Omental fat pad (tissue), 4 donors: Measurements from ENCODE around the gene AGPAT2. TPM values are rescaled to one million over a fixed set of nuclear protein-coding genes. Genes with fewer than 3 reads are reported as not detected.

ENCODE experiments used
- ATAC-seq: fragments of 150-250 bp; one replicate; pipeline ENCODE4 v1.9.1; 2016; ENCODE audit warnings: mild to moderate bottlenecking, moderate library complexity; ENCODE audit not compliant: low FRiP score
- DNase-seq: peaks from one replicate; pipeline ENCODE4 v3.0.0-alpha.2; 2019; ENCODE audit warnings: low spot score
- total RNA-seq, 4 donors: library from RNA; depleted of rRNA; stranded (reverse); fragments of >200 nt; gene quantifications; one replicate each; pipeline ENCODE4 v1.1.0, GENCODE V29; 2016
- TF ChIP-seq, protein P1 (sequence below), 3 donors: fragments of 450-650 bp; IDR thresholded peaks; one replicate each; pipeline ENCODE4 v1.5.1; 2016 to 2017; ENCODE audit warnings: antibody characterized with exemption in 3 of 3, mild to moderate bottlenecking in 3 of 3, moderate library complexity in 2 of 3

Gene AGPAT2
- total RNA-seq, 4 donors from 2014 or later: 391 to 854 (median 473) TPM

DNA sequence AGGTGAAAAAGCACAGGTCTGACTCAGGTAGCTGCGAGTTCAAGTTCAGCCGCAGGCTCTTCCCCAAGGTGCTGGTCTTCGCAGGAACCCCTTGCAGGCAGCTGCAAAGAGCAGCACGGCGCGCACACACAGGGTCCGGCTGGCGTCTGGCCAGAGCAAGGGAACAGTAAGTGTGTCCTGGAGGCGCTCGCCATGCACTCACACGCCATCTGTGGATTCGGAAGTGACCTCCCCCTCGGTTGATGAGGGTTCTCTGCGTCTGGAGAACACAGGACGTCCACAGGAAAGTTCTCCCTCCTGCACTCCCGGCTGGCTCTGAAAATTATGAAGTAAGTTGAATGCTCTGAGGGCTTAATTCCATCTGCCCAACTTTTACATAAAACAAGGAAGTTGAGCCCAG is 38.5 kb downstream of the AGPAT2 start:
- TF ChIP-seq, protein P1, sequence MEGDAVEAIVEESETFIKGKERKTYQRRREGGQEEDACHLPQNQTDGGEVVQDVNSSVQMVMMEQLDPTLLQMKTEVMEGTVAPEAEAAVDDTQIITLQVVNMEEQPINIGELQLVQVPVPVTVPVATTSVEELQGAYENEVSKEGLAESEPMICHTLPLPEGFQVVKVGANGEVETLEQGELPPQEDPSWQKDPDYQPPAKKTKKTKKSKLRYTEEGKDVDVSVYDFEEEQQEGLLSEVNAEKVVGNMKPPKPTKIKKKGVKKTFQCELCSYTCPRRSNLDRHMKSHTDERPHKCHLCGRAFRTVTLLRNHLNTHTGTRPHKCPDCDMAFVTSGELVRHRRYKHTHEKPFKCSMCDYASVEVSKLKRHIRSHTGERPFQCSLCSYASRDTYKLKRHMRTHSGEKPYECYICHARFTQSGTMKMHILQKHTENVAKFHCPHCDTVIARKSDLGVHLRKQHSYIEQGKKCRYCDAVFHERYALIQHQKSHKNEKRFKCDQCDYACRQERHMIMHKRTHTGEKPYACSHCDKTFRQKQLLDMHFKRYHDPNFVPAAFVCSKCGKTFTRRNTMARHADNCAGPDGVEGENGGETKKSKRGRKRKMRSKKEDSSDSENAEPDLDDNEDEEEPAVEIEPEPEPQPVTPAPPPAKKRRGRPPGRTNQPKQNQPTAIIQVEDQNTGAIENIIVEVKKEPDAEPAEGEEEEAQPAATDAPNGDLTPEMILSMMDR (IDR thresholded peaks at IDR 0.05): no peak
- DNase-seq: no peak
- no peak for ATAC-seq

DNA sequence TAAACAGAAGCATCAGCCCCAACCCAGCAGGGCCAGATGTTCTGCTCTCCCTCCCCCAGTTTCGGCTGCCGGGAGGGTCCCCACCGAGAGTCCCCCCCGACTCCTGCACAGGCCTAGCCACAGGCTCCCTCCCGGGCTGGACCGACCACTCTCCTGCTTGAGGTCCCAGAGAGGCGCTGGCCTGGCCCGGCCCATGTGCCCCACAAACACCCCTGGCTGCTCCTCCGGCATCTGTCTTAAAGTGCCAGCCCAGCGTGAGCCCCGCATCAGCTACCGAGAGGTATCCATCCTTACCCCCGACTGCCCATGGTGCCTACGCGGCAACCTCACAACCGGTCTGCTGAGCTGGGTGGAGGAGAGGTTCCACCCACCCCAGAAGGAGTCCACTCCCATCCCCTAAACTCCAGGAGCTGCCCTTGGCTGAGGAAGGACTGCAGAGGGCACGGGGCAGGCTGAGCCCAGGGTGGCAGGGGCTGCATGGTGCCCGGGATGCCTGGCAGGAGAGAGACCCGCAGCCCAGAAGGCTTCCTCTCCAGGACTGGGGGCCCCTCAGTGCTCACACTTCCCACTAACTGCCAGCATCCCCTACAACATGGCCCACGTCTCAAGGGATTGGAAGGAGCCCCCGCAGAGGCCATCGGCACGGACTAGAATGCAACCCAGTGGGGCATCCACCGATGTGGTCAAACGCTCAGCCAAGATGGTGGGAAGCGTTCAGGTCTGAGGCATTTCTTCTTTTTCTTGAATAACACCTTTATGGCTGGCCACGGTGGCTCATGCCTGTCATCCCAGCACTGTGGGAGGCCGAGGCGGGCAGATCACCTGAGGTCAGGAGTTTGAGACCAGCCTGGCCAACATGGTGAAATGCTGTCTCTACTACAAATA is 40.2 kb downstream of the AGPAT2 start:
- ATAC-seq: no peak
- TF ChIP-seq, protein P1 (IDR thresholded peaks at IDR 0.05): no peak
- DNase-seq: no peak

DNA sequence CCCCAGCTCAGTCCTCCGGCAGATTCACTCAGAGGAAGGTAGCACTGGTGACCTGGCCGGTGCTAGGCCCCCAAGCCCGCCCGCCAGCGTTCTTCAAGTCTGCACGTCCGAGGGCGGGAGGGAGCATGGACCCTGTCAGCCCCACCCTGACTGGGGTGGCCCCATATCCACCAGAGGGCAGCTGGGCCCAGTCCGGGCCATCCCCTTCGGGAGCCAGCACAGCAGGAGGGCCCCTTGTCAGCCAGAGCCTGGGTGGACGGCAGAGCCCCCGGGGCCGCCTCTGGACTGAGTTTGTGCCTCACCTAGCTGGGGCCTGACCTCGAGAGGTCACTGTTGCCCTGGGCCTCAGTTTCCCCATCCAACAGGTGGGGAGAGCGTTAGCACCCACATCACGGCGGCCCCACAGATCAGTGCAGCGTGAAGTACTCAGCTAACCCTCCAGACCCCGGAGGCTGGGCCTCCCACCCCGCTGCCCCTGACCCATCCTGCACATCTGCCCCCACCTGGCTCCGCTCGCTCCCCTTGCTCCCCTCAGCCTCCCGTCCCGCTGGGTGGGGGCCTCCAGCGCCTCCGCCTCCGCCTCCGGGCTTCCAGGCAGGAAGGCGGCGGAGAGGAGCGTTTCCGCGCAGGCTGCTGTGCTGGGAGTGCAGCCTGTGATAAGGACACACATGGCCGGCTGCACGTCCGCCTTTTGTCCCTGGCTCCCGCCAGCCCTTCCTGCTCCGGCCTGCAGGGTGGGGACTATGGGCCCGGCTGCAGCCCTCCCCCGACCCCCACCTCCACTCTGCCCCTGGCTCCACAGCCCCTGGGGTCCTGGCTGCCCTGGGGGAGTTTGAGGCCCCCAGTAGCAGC is 41.1 kb downstream of the AGPAT2 start:
- DNase-seq (no peak), ATAC-seq (peak; percentile 33)
- TF ChIP-seq, protein P1 (IDR thresholded peaks at IDR 0.05): no peak

- ATAC-seq: no peak
- TF ChIP-seq, protein P1 (IDR thresholded peaks at IDR 0.05): no peak
- DNase-seq: no peak
Measured at GRCh38 chr9:136645352-136645902, 41.8 kb downstream of the AGPAT2 start.

DNA sequence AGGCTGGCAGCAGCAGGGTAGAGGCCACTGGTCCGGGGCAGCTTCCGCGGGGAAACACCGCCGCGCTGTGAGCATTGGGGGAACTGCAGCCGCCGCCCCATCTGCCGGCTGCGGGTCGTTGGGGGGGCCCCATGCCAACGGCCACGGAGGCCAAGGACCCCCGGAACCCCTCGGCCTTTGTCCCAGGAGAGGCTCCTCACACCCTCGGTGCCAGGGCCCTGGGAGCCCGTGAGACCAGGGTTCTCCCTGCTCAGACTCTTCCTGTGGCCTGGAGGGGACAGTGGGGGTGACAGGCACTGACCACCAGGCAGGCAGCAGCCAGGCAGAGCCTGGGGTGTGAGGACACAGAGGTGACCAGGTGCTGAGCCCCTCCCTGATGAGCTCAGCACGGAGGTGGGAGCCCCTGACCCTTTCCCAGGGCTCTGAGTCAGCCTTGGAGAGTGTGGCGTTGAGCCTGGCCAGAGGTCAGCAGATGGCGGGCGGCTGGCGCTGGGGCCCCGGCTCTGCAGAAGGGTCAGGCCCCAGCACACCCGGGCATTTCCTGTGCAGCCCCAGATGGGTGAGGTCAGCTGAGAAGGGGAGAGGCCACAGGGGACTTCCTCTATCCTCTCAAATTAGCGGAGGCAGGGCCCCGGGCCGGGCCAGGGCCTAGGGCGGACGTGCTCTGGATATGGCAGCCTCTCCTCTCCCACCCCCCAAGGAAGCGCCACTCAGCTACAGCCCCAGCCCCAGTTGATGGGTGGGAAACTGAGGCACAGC is 42.5 kb downstream of the AGPAT2 start:
- DNase-seq: peak; percentile 34
- ATAC-seq: peak; percentile 55
- TF ChIP-seq, protein P1 (IDR thresholded peaks at IDR 0.05): peak in 1 of 3 donors; percentile 51

- ATAC-seq (peak; percentile 67), DNase-seq (no peak)
- TF ChIP-seq, protein P1 (IDR thresholded peaks at IDR 0.05): no peak
Measured at GRCh38 chr9:136644343-136644592, 43.0 kb downstream of the AGPAT2 start.
